ENCODE data around the gene CPNE2. TPM values are rescaled to one million over a fixed set of nuclear protein-coding genes. Genes with fewer than 3 reads are reported as not detected.

CPNE2 gene
- total RNA-seq, 4 donors from 2014 or later, result 12.2 to 21.4 (median 17.8) TPM

GRCh38 chr16:57153841-57154240 lies 61.5 kb downstream of the CPNE2 start:
- H3K9me3 ChIP-seq, result no peaks in the 10 kb centered on the region
- 78 to 90% methylated on average over 6 of the region's 6 CpGs for WGBS, 2 donors
- TF ChIP-seq POLR2A (IDR thresholded peaks at IDR 0.05) (no peak), CTCF (IDR thresholded peaks at IDR 0.05) (no peak)
- peaks cover 0 to 4% (median 0%) of the 10 kb centered on the region in 3 donors for H3K4me1 ChIP-seq
- intact Hi-C loops (cut with DNase I), result no loop called here
- H3K27me3 ChIP-seq, result no peaks in the 10 kb centered on the region
- no peak overlapping the region for H3K27ac ChIP-seq
- DNase-seq, result no peak
- peaks cover 6 to 73% (median 9%) of the 10 kb centered on the region in 3 donors for H3K36me3 ChIP-seq
- H3K4me3 ChIP-seq, result no peak overlapping the region

GRCh38 chr16:57155702-57156350 lies 63.4 kb downstream of the CPNE2 start:
- WGBS, 2 donors, result 84 to 92% methylated on average over 5 to 6 of the region's 6 CpGs
- no peak overlapping the region for H3K4me3 ChIP-seq

GRCh38 chr16:57156351-57156703 lies 63.9 kb downstream of the CPNE2 start:
- Histone ChIP-seq H3K36me3 (peaks cover 6 to 97% (median 14%) of the 10 kb centered on the region in 3 donors), H3K4me3 (no peak overlapping the region), H3K27ac (no peak overlapping the region), H3K27me3 (no peaks in the 10 kb centered on the region), H3K4me1 (peaks cover 0 to 6% (median 0%) of the 10 kb centered on the region in 3 donors), H3K9me3 (no peaks in the 10 kb centered on the region)
- no peak for DNase-seq
- intact Hi-C loops (cut with DNase I), result no loop called here
- TF ChIP-seq CTCF (IDR thresholded peaks at IDR 0.05) (no peak), POLR2A (IDR thresholded peaks at IDR 0.05) (no peak)
- WGBS, 2 donors, result 73 to 85% methylated on average over 4 of the region's 4 CpGs

More at GRCh38 chr16:57155702-57156350, 63.4 kb downstream of the CPNE2 start:
- Histone ChIP-seq H3K27ac (no peak overlapping the region), H3K27me3 (no peaks in the 10 kb centered on the region), H3K9me3 (no peaks in the 10 kb centered on the region), H3K4me1 (peaks cover 0 to 6% (median 0%) of the 10 kb centered on the region in 3 donors), H3K36me3 (peaks cover 6 to 92% (median 14%) of the 10 kb centered on the region in 3 donors)
- TF ChIP-seq POLR2A (IDR thresholded peaks at IDR 0.05), result no peak
- TF ChIP-seq CTCF (IDR thresholded peaks at IDR 0.05), result no peak
- no peak for DNase-seq
- intact Hi-C loops (cut with DNase I), result no loop called here

GRCh38 chr16:57157533-57157932 lies 65.2 kb downstream of the CPNE2 start:
- WGBS, 2 donors, result 100% methylated on average over 1 of the region's 1 CpG

More at GRCh38 chr16:57157533-57157932, 65.2 kb downstream of the CPNE2 start:
- H3K36me3 ChIP-seq, result peaks cover 6 to 99% (median 14%) of the 10 kb centered on the region in 3 donors
- no peaks in the 10 kb centered on the region for H3K27me3 ChIP-seq
- H3K27ac ChIP-seq, result no peak overlapping the region
- peaks cover 0 to 6% (median 0%) of the 10 kb centered on the region in 3 donors for H3K4me1 ChIP-seq
- H3K9me3 ChIP-seq, result no peaks in the 10 kb centered on the region
- no peak overlapping the region for H3K4me3 ChIP-seq
- intact Hi-C loops (cut with DNase I), result no loop called here
- DNase-seq, result no peak
- TF ChIP-seq POLR2A (IDR thresholded peaks at IDR 0.05) (no peak), CTCF (IDR thresholded peaks at IDR 0.05) (no peak)
